Gastrocnemius medialis (tissue), 4 donors: ENCODE data around the gene DNAJC15. TPM values are rescaled to one million over a fixed set of nuclear protein-coding genes. Genes with fewer than 3 reads are reported as not detected.

ENCODE experiments used
- ATAC-seq, 2 donors: fragments of 150-250 bp; one replicate each; pipeline ENCODE4 v1.9.1; 2016
- DNase-seq, 2 donors: peaks; one replicate each; pipeline ENCODE4 v3.0.0-alpha.2; 2019
- H3K27ac ChIP-seq, 4 donors: fragments of 200-600 bp; sonication (generic); 1 replicate in 1 of 4; 2 replicates in 3 of 4; pipeline ENCODE4 v1.5.1; 2016 to 2018; ENCODE audit warnings: mild to moderate bottlenecking in 2 of 4, moderate library complexity in 1 of 4
- H3K27me3 ChIP-seq, 3 donors: fragments of 200-600 bp; sonication (generic) in 2 of 3; 1 replicate in 1 of 3; 2 replicates in 2 of 3; pipeline versions ENCODE4 v1.5.1 to v1.6.0; 2016 to 2019; ENCODE audit warnings: mild to moderate bottlenecking in 1 of 3, moderate library complexity in 1 of 3
- H3K36me3 ChIP-seq, 2 donors: fragments of 200-600 bp; sonication (generic) in 1 of 2; one replicate each; pipeline ENCODE4 v1.5.1; 2017 to 2018
- H3K4me1 ChIP-seq, 2 donors: fragments of 200-600 bp; sonication (generic) in 1 of 2; one replicate each; pipeline ENCODE4 v1.5.1; 2016 to 2017; ENCODE audit warnings: mild to moderate bottlenecking in 2 of 2
- H3K4me3 ChIP-seq, 4 donors: fragments of 200-600 bp; sonication (generic) in 3 of 4; 1 replicate in 1 of 4; 2 replicates in 3 of 4; pipeline ENCODE4 v1.5.1; 2016 to 2019; ENCODE audit warnings: mild to moderate bottlenecking in 2 of 4
- H3K9me3 ChIP-seq, 3 donors: fragments of 200-600 bp; sonication (generic) in 2 of 3; 1 replicate in 1 of 3; 2 replicates in 2 of 3; pipeline ENCODE4 v1.5.1; 2016 to 2019
- CTCF ChIP-seq, 5 experiments: fragments of 450-650 bp in 3 of 5; fragments of 200-600 bp in 2 of 5; sonication (generic) in 2 of 5; IDR thresholded peaks in 4 of 5; conservative IDR thresholded peaks in 1 of 5; 1 replicate in 4 of 5; 2 replicates in 1 of 5; pipeline ENCODE4 v1.5.1; 2016 to 2019; ENCODE audit warnings: antibody characterized with exemption in 5 of 5, mild to moderate bottlenecking in 3 of 5, moderate library complexity in 3 of 5
- POLR2A ChIP-seq, 2 donors: fragments of 450-650 bp; IDR thresholded peaks; one replicate each; pipeline ENCODE4 v1.6.1; 2017; ENCODE audit warnings: antibody characterized with exemption in 2 of 2, mild to moderate bottlenecking in 2 of 2, moderate library complexity in 2 of 2
- in situ Hi-C, 4 donors: fragments of 200-750 bp; cut with MboI; loops; one replicate each; pipeline versions ENCODE4 v1.15.0 to v1.8.0; 2017; ENCODE audit warnings: low sequenced_read_pairs in 4 of 4
- intact Hi-C: fragments of 100-400 bp; cut with DNase I; formaldehyde crosslinking; loops from one replicate; pipeline ENCODE4 v1.15.1; 2023; ENCODE audit warnings: low total_unique reads
- total RNA-seq, 4 donors: library from RNA; depleted of rRNA; stranded (reverse); fragments of >200 nt; gene quantifications; one replicate each; pipeline versions ENCODE4 v1.1.0 to v1.2.3, GENCODE V29; 2016

The DNAJC15 gene
- total RNA-seq, 4 donors from 2014 or later: 6.2 to 19.5 (median 12.3) TPM

DNA sequence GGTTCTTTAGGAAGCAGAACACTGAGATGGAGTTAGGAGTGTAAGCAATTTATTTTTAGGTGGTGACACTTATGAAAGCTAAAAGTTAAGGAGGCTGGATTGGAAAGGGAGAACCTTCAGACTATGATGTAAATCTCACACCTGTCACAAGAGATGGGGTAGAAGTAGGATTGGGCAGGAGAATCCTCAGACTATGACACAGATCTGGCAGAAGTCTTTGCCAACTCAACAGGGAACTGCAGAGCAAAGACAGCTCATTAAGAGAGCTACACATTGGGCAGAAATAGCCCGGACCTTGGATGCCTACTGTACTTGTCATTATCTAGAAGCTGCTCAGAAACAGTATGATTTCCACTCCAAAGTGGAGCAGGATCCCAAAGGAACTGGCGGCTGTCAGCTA is 134.4 kb downstream of the DNAJC15 start:
- no peak for TF ChIP-seq POLR2A (IDR thresholded peaks at IDR 0.05)
- TF ChIP-seq CTCF (IDR thresholded peaks at IDR 0.05 in 4 of 5, conservative IDR thresholded peaks at IDR 0.05 in 1 of 5): no peak
- ATAC-seq: peak in 1 of 2 donors; percentile 56
- Histone ChIP-seq H3K27ac (no peak overlapping the region), H3K36me3 (no peaks in the 10 kb centered on the region), H3K9me3 (no peaks in the 10 kb centered on the region), H3K27me3 (no peaks in the 10 kb centered on the region), H3K4me1 (no peaks in the 10 kb centered on the region), H3K4me3 (no peak overlapping the region)
- no peak for DNase-seq
- in situ Hi-C loops: no loop called here
- intact Hi-C loops: no loop called here

- no peaks in the 10 kb centered on the region for H3K27me3 ChIP-seq
- no peak overlapping the region for H3K4me3 ChIP-seq
- intact Hi-C loops: no loop called here
- in situ Hi-C loops: no loop called here
- no peaks in the 10 kb centered on the region for H3K9me3 ChIP-seq
- no peaks in the 10 kb centered on the region for H3K36me3 ChIP-seq
- DNase-seq: no peak
- no peak overlapping the region for H3K27ac ChIP-seq
- H3K4me1 ChIP-seq: no peaks in the 10 kb centered on the region
- TF ChIP-seq CTCF (IDR thresholded peaks at IDR 0.05 in 4 of 5, conservative IDR thresholded peaks at IDR 0.05 in 1 of 5) (no peak), POLR2A (IDR thresholded peaks at IDR 0.05) (no peak)
- ATAC-seq: no peak
Observed at GRCh38 chr13:43158516-43158915, 135.1 kb downstream of the DNAJC15 start.

DNA sequence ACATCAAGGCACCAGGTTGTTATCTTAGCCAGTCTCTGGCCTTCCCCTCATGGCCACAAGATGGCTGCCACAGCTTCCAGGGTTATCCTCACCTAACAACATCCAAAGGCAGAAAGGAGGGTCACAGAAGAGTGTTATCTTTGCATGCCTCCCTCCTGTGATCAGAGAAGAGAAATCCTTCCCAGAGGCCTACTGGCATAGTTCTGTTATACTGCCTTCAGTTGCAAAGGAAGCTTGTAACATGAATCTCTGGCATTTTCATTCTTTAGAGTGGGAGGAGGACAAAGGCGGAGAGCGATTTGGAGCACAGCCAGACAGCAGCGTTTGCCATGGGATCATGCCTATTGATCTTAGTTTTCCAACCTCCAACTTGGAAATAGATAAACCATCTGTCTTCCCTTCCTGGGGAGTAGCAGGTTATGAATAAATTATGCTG is 135.7 kb downstream of the DNAJC15 start:
- Histone ChIP-seq H3K9me3 (no peaks in the 10 kb centered on the region), H3K4me1 (no peaks in the 10 kb centered on the region), H3K27ac (no peak overlapping the region), H3K4me3 (no peak overlapping the region), H3K27me3 (no peaks in the 10 kb centered on the region), H3K36me3 (no peaks in the 10 kb centered on the region)
- intact Hi-C loops: no loop called here
- ATAC-seq (no peak), DNase-seq (no peak)
- TF ChIP-seq POLR2A (IDR thresholded peaks at IDR 0.05) (no peak), CTCF (IDR thresholded peaks at IDR 0.05 in 4 of 5, conservative IDR thresholded peaks at IDR 0.05 in 1 of 5) (no peak)
- in situ Hi-C loops: no loop called here

Other genes with a start within 250 kb of the DNAJC15 start
- not detected for gene FAM216B, start 242.0 kb upstream of the DNAJC15 start, total RNA-seq
- 1 to 10 TPM in 1 of 4 donors, under 1 TPM in 3; 0.42 to 2.0 (median 0.65) TPM for gene EPSTI1, start 31.3 kb upstream of the DNAJC15 start, total RNA-seq